Measurements from ENCODE around the gene KAT2A. TPM values are rescaled to one million over a fixed set of nuclear protein-coding genes. Genes with fewer than 3 reads are reported as not detected.

Gene KAT2A
- total RNA-seq, 1 experiment from 2014 or later = 43.5 TPM

- Histone ChIP-seq H2AK5ac (ENCODE audit: insufficient read length, low read length) (no peak overlapping the region), H2BK12ac (ENCODE audit: insufficient read length, low read depth, low read length) (no peak overlapping the region), H3T11ph (ENCODE audit: low read length) (no peak overlapping the region), H3K9ac (ENCODE audit: extremely low read depth, insufficient read length, low read length) (no peak overlapping the region), H3K14ac (ENCODE audit: insufficient read depth, low read length) (peak overlapping the region; percentile 37; the same call in 1 of the 2 replicates), H3K4me1 (ENCODE audit: insufficient read depth, low read length) (peaks cover 5% of the 10 kb centered on the region; the same call in 1 of the 2 replicates), H2BK120ac (ENCODE audit: low read depth, low read length, poor library complexity, severe bottlenecking) (no peak overlapping the region), H3K79me1 (ENCODE audit: insufficient read depth, low read depth, low read length, poor library complexity, severe bottlenecking) (peaks cover 8% of the 10 kb centered on the region), H3K4me2 (ENCODE audit: insufficient read depth, insufficient read length, low read length) (no peak overlapping the region), H2BK20ac (ENCODE audit: low read depth, low read length, poor library complexity, severe bottlenecking) (no peak overlapping the region), H3K18ac (ENCODE audit: insufficient read length, low read depth, low read length) (no peak overlapping the region), H4K20me1 (ENCODE audit: control insufficient read depth, insufficient read depth, insufficient read length) (no peaks in the 10 kb centered on the region), H3K27me3 (ENCODE audit: insufficient read depth, low read length) (no peaks in the 10 kb centered on the region), H3K9me3 (ENCODE audit: control insufficient read depth, low read depth, low read length) (no peaks in the 10 kb centered on the region), H3K27ac (ENCODE audit: insufficient read length, low read depth, low read length) (no peak overlapping the region), H3K23ac (ENCODE audit: insufficient read length, low read depth, low read length) (no peak overlapping the region), H3K4ac (ENCODE audit: low read depth, low read length) (no peak overlapping the region), H2BK15ac (ENCODE audit: low read depth, low read length) (no peak overlapping the region), H4K8ac (replicated peaks; ENCODE audit: insufficient read length, low read depth, low read length) (no peak overlapping the region), H2AFZ (ENCODE audit: low read length) (no peak overlapping the region), H3K23me2 (ENCODE audit: insufficient read length, low read depth, low read length, poor library complexity, severe bottlenecking) (peaks cover 5% of the 10 kb centered on the region), H2BK5ac (ENCODE audit: insufficient read length, low read length) (no peak overlapping the region), H3K79me2 (ENCODE audit: insufficient read depth, low read length) (peaks cover 2% of the 10 kb centered on the region; the same call in 1 of the 2 replicates), H4K91ac (ENCODE audit: insufficient read length, low read depth, low read length) (no peak overlapping the region), H3K56ac (ENCODE audit: insufficient read length, low read depth, low read length) (no peak overlapping the region), H4K5ac (ENCODE audit: insufficient read length, low read depth, low read length) (no peak overlapping the region)
- TF ChIP-seq CTCF (conservative IDR thresholded peaks at IDR 0.05) = no peak
- no peak overlapping the region for H3K4me3 Mint-ChIP-seq
- H3K4me1 Mint-ChIP-seq = peaks cover 24 to 34% of the 10 kb centered on the region in 2 experiments
- no peaks in the 10 kb centered on the region for H3K9me3 Mint-ChIP-seq
- peak overlapping the region in 2 of 3 experiments; percentile 13 to 48; a peak in 3 of 7 replicates for H3K27ac Mint-ChIP-seq
- no peak for DNase-seq
- no CpG with 5 or more reads among the region's 7 CpGs for WGBS (ENCODE audit: extremely low coverage, insufficient read length, low lambda C conversion rate)
- H3K27me3 Mint-ChIP-seq (ENCODE audit: low read depth) = no peaks in the 10 kb centered on the region
- peaks cover 0 to 35% (median 0%) of the 10 kb centered on the region in 3 experiments; a peak in 4 of 7 replicates for H3K36me3 Mint-ChIP-seq (ENCODE audit: insufficient read depth in 1 of 3, low read depth in 3 of 3)
Measured at GRCh38 chr17:42138749-42139492, 17.8 kb upstream of the KAT2A start.
